H1 (cell line): ENCODE data around the gene LSM7. TPM values are rescaled to one million over a fixed set of nuclear protein-coding genes. Genes with fewer than 3 reads are reported as not detected.

Experiments
- CTCF ChIA-PET: fragments of 300-600 bp; sonication (Branson Sonifier 250); formaldehyde crosslinking; loops from one replicate; lab custom pipeline; 2021; ENCODE audit not compliant: partially characterized antibody; lab: Charles Lee
- POLR2A ChIA-PET: fragments of 300-600 bp; sonication (Branson Sonifier 250); formaldehyde crosslinking; loops from one replicate; lab custom pipeline; 2021; ENCODE audit warnings: inconsistent platforms; ENCODE audit not compliant: partially characterized antibody; lab: Charles Lee
- DNase-seq, 2 experiments: peaks; one replicate each; pipeline versions ENCODE4 v3.0.0 to v3.0.0-alpha.2; 2010 to 2022; ENCODE audit warnings: low spot score in 2 of 2, low read depth in 1 of 2, mixed read lengths in 1 of 2
- FAIRE-seq: peaks from 2 replicates; lab custom pipeline; 2011; peaks lifted over from hg19 to GRCh38; lab: Jason Lieb, UNC
- H2AFZ ChIP-seq: 2 replicates; pipeline ENCODE4 v1.8.1; 2012; ENCODE audit warnings: low read length, inconsistent platforms
- H2AK5ac ChIP-seq: 2 replicates; pipeline ENCODE4 v1.6.1; 2013; ENCODE audit warnings: low read depth, low read length
- H2BK120ac ChIP-seq: replicated peaks from 2 replicates; pipeline ENCODE3; 2013; ENCODE audit warnings: low read depth, low read length, inconsistent platforms
- H2BK12ac ChIP-seq: 2 replicates; pipeline ENCODE4 v1.6.1; 2013; ENCODE audit warnings: low read depth, low read length
- H2BK15ac ChIP-seq: 2 replicates; pipeline ENCODE4 v1.6.1; 2013; ENCODE audit warnings: low read length
- H2BK20ac ChIP-seq: 2 replicates; pipeline ENCODE4 v1.6.1; 2013; ENCODE audit warnings: low read length
- H2BK5ac ChIP-seq: 2 replicates; pipeline ENCODE4 v1.6.1; 2013; ENCODE audit warnings: low read depth, low read length
- H3K14ac ChIP-seq: 2 replicates; pipeline ENCODE4 v1.6.1; 2013; ENCODE audit warnings: inconsistent platforms; ENCODE audit not compliant: insufficient read length
- H3K18ac ChIP-seq: 2 replicates; pipeline ENCODE4 v1.6.1; 2013; ENCODE audit warnings: low read length; ENCODE audit errors: extremely low read depth
- H3K23ac ChIP-seq: 2 replicates; pipeline ENCODE4 v1.6.1; 2013; ENCODE audit warnings: inconsistent platforms; ENCODE audit not compliant: insufficient read length
- H3K23me2 ChIP-seq: 2 replicates; pipeline ENCODE4 v1.6.1; 2013; ENCODE audit warnings: low read depth, low read length
- H3K27ac ChIP-seq: 2 replicates; pipeline ENCODE4 v1.6.1; 2011; ENCODE audit warnings: low read depth, low read length, inconsistent platforms
- H3K27me3 ChIP-seq, 4 experiments: replicated peaks in 1 of 4; 1 replicate in 1 of 4; 2 replicates in 3 of 4; pipeline versions ENCODE4 v1.6.1 to v1.8.1; 2011 to 2013; ENCODE audit warnings: low read length in 3 of 4, mild to moderate bottlenecking in 3 of 4, inconsistent platforms in 2 of 4, mixed read lengths in 2 of 4, moderate library complexity in 1 of 4; ENCODE audit not compliant: control insufficient read depth in 3 of 4, insufficient read depth in 3 of 4; ENCODE audit errors: extremely low read depth in 1 of 4
- H3K36me3 ChIP-seq, 4 experiments: 2 replicates each; pipeline versions ENCODE4 v1.6.1 to v1.8.1; 2011 to 2013; ENCODE audit warnings: mild to moderate bottlenecking in 4 of 4, low read length in 3 of 4, moderate library complexity in 2 of 4, control low read depth in 1 of 4, inconsistent platforms in 1 of 4; ENCODE audit not compliant: insufficient read depth in 4 of 4, control insufficient read depth in 2 of 4
- H3K4ac ChIP-seq: replicated peaks from 2 replicates; pipeline ENCODE3; 2013; ENCODE audit warnings: low read length, low read depth, mixed read lengths, inconsistent platforms; ENCODE audit not compliant: insufficient read length
- H3K4me1 ChIP-seq, 4 experiments: replicated peaks in 1 of 4; 1 replicate in 1 of 4; 2 replicates in 3 of 4; pipeline versions ENCODE4 v1.6.1 to v1.8.1; 2011 to 2013; ENCODE audit warnings: low read length in 3 of 4, inconsistent platforms in 2 of 4, mixed read lengths in 1 of 4; ENCODE audit not compliant: insufficient read depth in 4 of 4, control insufficient read depth in 3 of 4
- H3K4me2 ChIP-seq, 2 experiments: 2 replicates each; pipeline versions ENCODE4 v1.6.1 to v1.8.1; 2011 to 2013; ENCODE audit warnings: low read depth in 2 of 2, low read length in 2 of 2, control low read depth in 1 of 2, inconsistent platforms in 1 of 2, mild to moderate bottlenecking in 1 of 2; ENCODE audit not compliant: insufficient read depth in 1 of 2
- H3K4me3 ChIP-seq, 4 experiments: fragments of 200-600, 300-600 bp in 1 of 4; sonication (generic), shearing (Covaris generic), sonication (Bioruptor Twin) in 1 of 4; 2 replicates each; pipeline versions ENCODE4 v1.5.1 to v1.8.1; 2011 to 2016; ENCODE audit warnings: low read length in 4 of 4, low read depth in 3 of 4, control low read depth in 2 of 4, inconsistent platforms in 2 of 4, mild to moderate bottlenecking in 2 of 4, mixed read lengths in 1 of 4, moderate library complexity in 1 of 4; ENCODE audit not compliant: insufficient read depth in 2 of 4; ENCODE audit errors: extremely low read depth in 1 of 4
- H3K56ac ChIP-seq: replicated peaks from 2 replicates; pipeline ENCODE3; 2013; ENCODE audit warnings: low read depth, mild to moderate bottlenecking, mixed read lengths, low read length, inconsistent platforms; ENCODE audit not compliant: insufficient read length
- H3K79me1 ChIP-seq: 2 replicates; pipeline ENCODE4 v1.6.1; 2013; ENCODE audit warnings: low read depth, low read length, control low read depth
- H3K79me2 ChIP-seq, 2 experiments: 2 replicates each; pipeline versions ENCODE4 v1.6.1 to v1.8.1; 2012 to 2013; ENCODE audit warnings: low read length in 2 of 2, mild to moderate bottlenecking in 2 of 2, inconsistent platforms in 1 of 2; ENCODE audit not compliant: insufficient read depth in 2 of 2, control insufficient read depth in 1 of 2
- H3K9ac ChIP-seq, 4 experiments: replicated peaks in 1 of 4; 1 replicate in 1 of 4; 2 replicates in 3 of 4; pipeline versions ENCODE4 v1.6.1 to v1.8.1; 2011 to 2013; ENCODE audit warnings: low read depth in 3 of 4, low read length in 3 of 4, control low read depth in 2 of 4, mild to moderate bottlenecking in 2 of 4, moderate library complexity in 2 of 4, inconsistent platforms in 1 of 4; ENCODE audit errors: extremely low read depth in 1 of 4
- H3K9me3 ChIP-seq, 2 experiments: 2 replicates each; pipeline versions ENCODE4 v1.6.1 to v1.8.1; 2012 to 2013; ENCODE audit warnings: mild to moderate bottlenecking in 2 of 2, moderate library complexity in 2 of 2, control low read depth in 1 of 2, inconsistent platforms in 1 of 2, low read depth in 1 of 2, low read length in 1 of 2, mixed read lengths in 1 of 2; ENCODE audit not compliant: insufficient read depth in 2 of 2
- H4K20me1 ChIP-seq, 2 experiments: replicated peaks in 1 of 2; 2 replicates each; pipeline versions ENCODE3 to v1.8.1; 2011 to 2013; ENCODE audit warnings: inconsistent platforms in 2 of 2, low read length in 2 of 2, mild to moderate bottlenecking in 1 of 2; ENCODE audit not compliant: insufficient read depth in 2 of 2, control insufficient read depth in 1 of 2
- H4K5ac ChIP-seq: 2 replicates; pipeline ENCODE4 v1.6.1; 2013; ENCODE audit warnings: low read length, low read depth, mixed read lengths, inconsistent platforms; ENCODE audit not compliant: insufficient read length
- H4K8ac ChIP-seq: 2 replicates; pipeline ENCODE4 v1.8.0; 2013; ENCODE audit warnings: mild to moderate bottlenecking, moderate library complexity, low read length, inconsistent platforms; ENCODE audit not compliant: insufficient read depth; ENCODE audit errors: extremely low read depth
- H4K91ac ChIP-seq: replicated peaks from 2 replicates; pipeline ENCODE3; 2013; ENCODE audit warnings: low read length, mixed read lengths, inconsistent platforms; ENCODE audit not compliant: insufficient read length
- BCL11A ChIP-seq, 2 experiments: IDR thresholded peaks; one replicate each; pipeline ENCODE4 v1.6.1; 2011; ENCODE audit warnings: low read depth in 2 of 2, low read length in 2 of 2, mild to moderate bottlenecking in 2 of 2
- KDM4A ChIP-seq: IDR thresholded peaks from one replicate; pipeline ENCODE4 v1.7.1; 2012; ENCODE audit warnings: low read depth, mild to moderate bottlenecking, moderate library complexity, low read length, inconsistent platforms; ENCODE audit not compliant: severe bottlenecking
- RBBP5 ChIP-seq: IDR thresholded peaks from 2 replicates; pipeline ENCODE4 v1.7.1; 2012; ENCODE audit warnings: low read depth, mild to moderate bottlenecking, inconsistent platforms, low read length, moderate library complexity, borderline replicate concordance
- SIX5 ChIP-seq: IDR thresholded peaks from 2 replicates; pipeline ENCODE4 v1.6.1; 2011; ENCODE audit warnings: mild to moderate bottlenecking, low read depth, low read length
- SP4 ChIP-seq: IDR thresholded peaks from 2 replicates; pipeline ENCODE4 v1.6.1; 2012; ENCODE audit warnings: low read length, inconsistent platforms
- ZNF274 ChIP-seq: IDR thresholded peaks from 2 replicates; pipeline ENCODE4 v1.7.0; 2012; ENCODE audit warnings: low read length, borderline replicate concordance; ENCODE audit errors: extremely low read depth
- WGBS, 2 experiments: shearing (Covaris generic) in 1 of 2; methylation state at CpG; one replicate each; pipeline versions ENCODE4 v1.1.6 to v1.1.7; 2013 to 2015; ENCODE audit warnings: low lambda C conversion rate in 2 of 2, mixed read lengths in 2 of 2, inconsistent platforms in 1 of 2, low coverage in 1 of 2, missing lambda C conversion rate in 1 of 2; ENCODE audit not compliant: insufficient replicate concordance in 2 of 2, insufficient coverage in 1 of 2, insufficient read length in 1 of 2; ENCODE audit errors: extremely low coverage in 1 of 2, missing lambda C conversion rate in 1 of 2; 5-methylcytosine and 5-hydroxymethylcytosine counted together
- polyA plus RNA-seq, 7 experiments: library from polyadenylated mRNA; depleted of rRNA in 3 of 7; stranded (reverse) in 5 of 7; unstranded in 2 of 7; fragments of >200 nt in 5 of 7; fragments of 200-250 nt in 2 of 7; gene quantifications; 1 replicate in 5 of 7; 2 replicates in 1 of 7; 4 replicates in 1 of 7; pipeline versions ENCODE4 v1.2.1 to v1.2.3, GENCODE V29; 2011 to 2013; ENCODE audit warnings: missing spikeins in 2 of 7, mixed read lengths in 2 of 7
- total RNA-seq: library from RNA; stranded (reverse); fragmentation: NEBNext Ultra II Directional; extraction: Animal tissue kit (Norgen Biotek cat#: 25700); gene quantifications from 2 replicates; pipeline ENCODE4 v1.2.1, GENCODE V29; 2021

LSM7 gene
- total and polyA plus RNA-seq, 2 of the 8 experiments (the other 6 are each of a cell fraction or from before 2014, with no cell fraction given) = 228 to 1,335 TPM

DNA sequence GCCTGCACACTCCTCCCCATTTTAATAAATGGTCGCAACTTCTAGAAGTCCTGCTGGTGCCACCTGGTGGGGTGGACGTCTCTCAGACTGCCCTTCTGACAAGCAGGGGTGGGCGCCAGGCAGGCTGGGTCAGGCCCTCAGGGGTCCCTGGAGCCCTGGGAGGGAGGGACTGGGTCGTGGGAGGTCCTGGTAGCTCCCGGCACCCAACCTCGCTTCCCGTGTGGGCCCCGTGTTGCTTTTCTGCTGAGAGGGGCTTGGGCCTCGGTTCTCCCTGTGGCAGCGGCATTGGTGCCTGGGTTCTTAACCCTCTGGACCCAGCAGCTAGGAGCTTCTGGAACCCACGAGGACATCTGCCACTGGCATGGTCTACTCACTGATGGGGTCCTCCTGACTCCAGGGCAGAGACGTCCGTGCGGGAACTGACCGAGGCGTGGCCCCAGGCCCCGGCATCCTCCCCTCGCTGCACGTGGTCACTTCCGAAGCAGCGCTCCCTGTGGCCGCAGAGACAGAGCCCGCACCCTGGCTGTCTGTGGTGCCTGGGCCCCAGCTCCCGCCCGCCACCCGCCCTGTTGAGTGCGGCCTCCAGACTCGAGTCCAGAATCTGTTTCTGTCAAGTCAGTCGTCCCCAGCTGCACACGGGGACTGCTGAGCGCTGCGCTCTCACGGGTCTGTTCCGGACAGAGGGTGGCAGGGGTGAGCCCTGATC lies 25.7 kb upstream of the LSM7 start:
- no peak overlapping the region for H2BK20ac ChIP-seq
- H3K79me2 ChIP-seq = no peaks in the 10 kb centered on the region
- no peak overlapping the region for H2BK120ac ChIP-seq
- no peak overlapping the region for H3K4me3 ChIP-seq
- H4K8ac ChIP-seq = no peak overlapping the region
- no peak overlapping the region for H2BK15ac ChIP-seq
- POLR2A ChIA-PET = interaction anchor here (0.9 to 1.6 kb wide), 6 partner anchors 10 to 104 kb away, joined by 3 to 9 read pairs (median 4); no protein-coding TSS in a partner anchor
- H2BK12ac ChIP-seq = no peak overlapping the region
- no peak overlapping the region for H3K9ac ChIP-seq
- H4K5ac ChIP-seq = no peak overlapping the region
- CTCF ChIA-PET = interaction anchor here (0.6 to 4.3 kb wide), 6 partner anchors 9 to 39 kb away, joined by 3 to 18 read pairs (median 3); no protein-coding TSS in a partner anchor
- no peak overlapping the region for H3K14ac ChIP-seq
- peaks cover 16% of the 10 kb centered on the region; the same call in 1 of the 2 replicates for H3K23me2 ChIP-seq
- H2AFZ ChIP-seq = no peak overlapping the region
- no peak overlapping the region for H3K27ac ChIP-seq
- H3K4me2 ChIP-seq = no peak overlapping the region
- H3K9me3 ChIP-seq = no peaks in the 10 kb centered on the region
- no peak for DNase-seq
- no peak overlapping the region for H3K4ac ChIP-seq
- H3K18ac ChIP-seq = no peak overlapping the region
- H3K27me3 ChIP-seq = no peaks in the 10 kb centered on the region
- H3K23ac ChIP-seq = no peak overlapping the region
- H4K91ac ChIP-seq = no peak overlapping the region
- no peak overlapping the region; the same call in 1 of the 2 replicates for H2BK5ac ChIP-seq
- WGBS, 2 experiments = 90% methylated on average over 34 of the region's 34 CpGs; no CpG with 5 or more reads in 1 of the 2 experiments
- peaks cover 0 to 12% of the 10 kb centered on the region in 2 experiments for H4K20me1 ChIP-seq
- no peaks in the 10 kb centered on the region for H3K4me1 ChIP-seq
- H3K56ac ChIP-seq = no peak overlapping the region
- H3K36me3 ChIP-seq = peaks cover 0 to 7% (median 2%) of the 10 kb centered on the region in 4 experiments; a peak in 3 of 8 replicates
- FAIRE-seq = no peak
- H2AK5ac ChIP-seq = no peak overlapping the region
- no peaks in the 10 kb centered on the region for H3K79me1 ChIP-seq
- TF ChIP-seq SIX5 = no peak
- no peak for TF ChIP-seq BCL11A (IDR thresholded peaks at IDR 0.05; ENCODE audit: low read depth in 2 of 2, low read length in 2 of 2)
- no peak for TF ChIP-seq SP4
- no peak for TF ChIP-seq KDM4A
- no peak for TF ChIP-seq ZNF274
- TF ChIP-seq RBBP5 = no peak
